ENCODE data around the gene MED22.

- TF ChIP-seq, protein P1, sequence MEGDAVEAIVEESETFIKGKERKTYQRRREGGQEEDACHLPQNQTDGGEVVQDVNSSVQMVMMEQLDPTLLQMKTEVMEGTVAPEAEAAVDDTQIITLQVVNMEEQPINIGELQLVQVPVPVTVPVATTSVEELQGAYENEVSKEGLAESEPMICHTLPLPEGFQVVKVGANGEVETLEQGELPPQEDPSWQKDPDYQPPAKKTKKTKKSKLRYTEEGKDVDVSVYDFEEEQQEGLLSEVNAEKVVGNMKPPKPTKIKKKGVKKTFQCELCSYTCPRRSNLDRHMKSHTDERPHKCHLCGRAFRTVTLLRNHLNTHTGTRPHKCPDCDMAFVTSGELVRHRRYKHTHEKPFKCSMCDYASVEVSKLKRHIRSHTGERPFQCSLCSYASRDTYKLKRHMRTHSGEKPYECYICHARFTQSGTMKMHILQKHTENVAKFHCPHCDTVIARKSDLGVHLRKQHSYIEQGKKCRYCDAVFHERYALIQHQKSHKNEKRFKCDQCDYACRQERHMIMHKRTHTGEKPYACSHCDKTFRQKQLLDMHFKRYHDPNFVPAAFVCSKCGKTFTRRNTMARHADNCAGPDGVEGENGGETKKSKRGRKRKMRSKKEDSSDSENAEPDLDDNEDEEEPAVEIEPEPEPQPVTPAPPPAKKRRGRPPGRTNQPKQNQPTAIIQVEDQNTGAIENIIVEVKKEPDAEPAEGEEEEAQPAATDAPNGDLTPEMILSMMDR (IDR thresholded peaks at IDR 0.05; ENCODE audit: low read depth, low read length, poor library complexity, severe bottlenecking), result no peak
- TF ChIP-seq EZH2phosphoT487 (IDR thresholded peaks at IDR 0.05; ENCODE audit: borderline replicate concordance, low read length), result no peak
Measured at GRCh38 chr9:133393399-133393798, 45.5 kb upstream of the MED22 start.

All from DOHH2 (cell line).